T-helper 1 cell treated with Interleukin-12 subunit alpha and Interleukin-12 subunit beta and Interleukin-4 antibody, amounts not matched to agents 30 ng/mL and 1 ng/mL, for 36 hours (primary cell): ENCODE data around the gene COX7A2. TPM values are rescaled to one million over a fixed set of nuclear protein-coding genes. Genes with fewer than 3 reads are reported as not detected.

ENCODE experiments used
- intact Hi-C: fragments of 100-400 bp; cut with micrococcal nuclease; formaldehyde crosslinking; loops from one replicate; pipeline ENCODE4 v1.15.1; 2024
- total RNA-seq: library from RNA; stranded (reverse); gene quantifications from 2 replicates; pipeline ENCODE4 v1.2.3, GENCODE V29; 2022

Gene COX7A2
- total RNA-seq, 1 donor from 2014 or later = 440 TPM

- intact Hi-C loops = no loop called here
Measured at GRCh38 chr6:75222261-75222660, 21.3 kb downstream of the COX7A2 start.

GRCh38 chr6:75221116-75221515, 22.5 kb downstream of the COX7A2 start:
- intact Hi-C loops = no loop called here

- intact Hi-C loops = no loop called here
Measured at GRCh38 chr6:75220357-75220756, 23.2 kb downstream of the COX7A2 start.

- intact Hi-C loops = no loop called here
Measured at GRCh38 chr6:75219263-75219662, 24.3 kb downstream of the COX7A2 start.

GRCh38 chr6:75217193-75217592, 26.4 kb downstream of the COX7A2 start:
- intact Hi-C loops = no loop called here

GRCh38 chr6:75215291-75215690, 28.3 kb downstream of the COX7A2 start:
- intact Hi-C loops = no loop called here

GRCh38 chr6:75213732-75214131, 29.9 kb downstream of the COX7A2 start:
- intact Hi-C loops = no loop called here

GRCh38 chr6:75213112-75213511, 30.5 kb downstream of the COX7A2 start:
- intact Hi-C loops = no loop called here

GRCh38 chr6:75211920-75212590, 31.5 kb downstream of the COX7A2 start:
- intact Hi-C loops = loop anchor here (1.0 kb wide), 2 partner anchors 314 to 1357 kb away; no protein-coding TSS in a partner anchor

- intact Hi-C loops = loop anchor here (1.0 kb wide), 2 partner anchors 315 to 1356 kb away; no protein-coding TSS in a partner anchor
Measured at GRCh38 chr6:75210885-75211739, 32.5 kb downstream of the COX7A2 start.

- intact Hi-C loops = loop anchor here (1.0 to 10.0 kb wide), 8 partner anchors 34 to 1684 kb away; partner anchors contain the start of genes COX7A2 and EEF1A1
Measured at GRCh38 chr6:75209184-75209723, 34.3 kb downstream of the COX7A2 start.

- intact Hi-C loops = loop anchor here (1.0 to 10.0 kb wide), 8 partner anchors 35 to 1684 kb away; partner anchors contain the start of genes COX7A2 and EEF1A1
Measured at GRCh38 chr6:75208298-75209183, 35.1 kb downstream of the COX7A2 start.

- intact Hi-C loops = loop anchor here (10.0 kb wide), 1 partner anchor 1682 kb away; the partner anchor contains the start of gene EEF1A1
Measured at GRCh38 chr6:75206576-75207342, 36.8 kb downstream of the COX7A2 start.

GRCh38 chr6:75205776-75206575, 37.6 kb downstream of the COX7A2 start, which contains the start of gene COL12A1:
Gene COL12A1, minus strand, starts transcription at chr6:75206053. Its CDS starts 3,261 bp downstream, at chr6:75202792.
- intact Hi-C loops = loop anchor here (10.0 kb wide), 1 partner anchor 1681 kb away; the partner anchor contains the start of gene EEF1A1

- intact Hi-C loops = loop anchor here (1.0 to 10.0 kb wide), 5 partner anchors 118 to 1680 kb away; partner anchors contain the start of gene EEF1A1
Measured at GRCh38 chr6:75204959-75205775, 38.4 kb downstream of the COX7A2 start.

- intact Hi-C loops = loop anchor here (1.0 to 10.0 kb wide), 5 partner anchors 117 to 1680 kb away; partner anchors contain the start of gene EEF1A1
Measured at GRCh38 chr6:75204217-75204958, 39.2 kb downstream of the COX7A2 start.

GRCh38 chr6:75203721-75204120, 39.9 kb downstream of the COX7A2 start:
- intact Hi-C loops = loop anchor here (1.0 to 10.0 kb wide), 5 partner anchors 116 to 1679 kb away; partner anchors contain the start of gene EEF1A1
